Activated T-cell treated with anti-CD3 and anti-CD28 coated beads, Interleukin-2, amount 50 U/mL, for 24 hours (primary cell): ENCODE data around the gene ISCA2.
A peak's percentile ranks its signal among the peaks of the same experiment; 100 is the strongest.

Experiments
- DNase-seq: peaks from one replicate; pipeline ENCODE4 v3.0.0-alpha.2; 2020
- H3K27ac Mint-ChIP-seq: 2 replicates; pipeline ENCODE4 v1.8.0; 2020; ENCODE audit warnings: mild to moderate bottlenecking, mixed read lengths
- H3K27me3 Mint-ChIP-seq: 2 replicates; pipeline ENCODE4 v1.8.0; 2020; ENCODE audit warnings: mixed read lengths
- H3K36me3 Mint-ChIP-seq: 2 replicates; pipeline ENCODE4 v1.8.0; 2020; ENCODE audit warnings: low read depth, mixed read lengths
- H3K4me1 Mint-ChIP-seq: 2 replicates; pipeline ENCODE4 v1.8.0; 2020; ENCODE audit warnings: low read depth, mixed read lengths
- H3K4me3 Mint-ChIP-seq: 2 replicates; pipeline ENCODE4 v1.8.0; 2020; ENCODE audit warnings: mild to moderate bottlenecking, moderate library complexity, mixed read lengths
- H3K9me3 Mint-ChIP-seq: 2 replicates; pipeline ENCODE4 v1.8.0; 2020; ENCODE audit warnings: mixed read lengths

The ISCA2 gene

GRCh38 chr14:74508844-74509428 lies 15.4 kb downstream of the ISCA2 start:
- H3K27me3 Mint-ChIP-seq, result peaks cover 17% of the 10 kb centered on the region
- DNase-seq, result no peak
- no peaks in the 10 kb centered on the region for H3K4me1 Mint-ChIP-seq
- no peaks in the 10 kb centered on the region for H3K9me3 Mint-ChIP-seq
- H3K4me3 Mint-ChIP-seq, result no peak overlapping the region
- H3K27ac Mint-ChIP-seq, result no peak overlapping the region
- no peaks in the 10 kb centered on the region for H3K36me3 Mint-ChIP-seq

- no peak overlapping the region for H3K4me3 Mint-ChIP-seq
- no peak overlapping the region for H3K27ac Mint-ChIP-seq
- no peak for DNase-seq
- H3K27me3 Mint-ChIP-seq, result peaks cover 24% of the 10 kb centered on the region
- H3K36me3 Mint-ChIP-seq, result no peaks in the 10 kb centered on the region
- H3K4me1 Mint-ChIP-seq, result peaks cover 5% of the 10 kb centered on the region
- no peaks in the 10 kb centered on the region for H3K9me3 Mint-ChIP-seq
These were observed 16.1 kb downstream of the ISCA2 start for GRCh38 chr14:74509587-74510222.

- Mint-ChIP-seq H3K4me1 (peaks cover 8% of the 10 kb centered on the region), H3K27ac (no peak overlapping the region), H3K36me3 (no peaks in the 10 kb centered on the region), H3K9me3 (no peaks in the 10 kb centered on the region), H3K4me3 (no peak overlapping the region), H3K27me3 (peaks cover 26% of the 10 kb centered on the region)
- DNase-seq, result no peak
These were observed 16.8 kb downstream of the ISCA2 start for GRCh38 chr14:74510223-74510931.

- Mint-ChIP-seq H3K4me1 (peaks cover 8% of the 10 kb centered on the region), H3K27me3 (peaks cover 32% of the 10 kb centered on the region), H3K4me3 (no peak overlapping the region), H3K27ac (no peak overlapping the region), H3K36me3 (no peaks in the 10 kb centered on the region), H3K9me3 (no peaks in the 10 kb centered on the region)
- DNase-seq, result no peak
These were observed 17.4 kb downstream of the ISCA2 start for GRCh38 chr14:74510959-74511409.

GRCh38 chr14:74511966-74512830 lies 18.6 kb downstream of the ISCA2 start:
- H3K27ac Mint-ChIP-seq, result no peak overlapping the region

GRCh38 chr14:74514471-74514941 lies 20.9 kb downstream of the ISCA2 start:
- Mint-ChIP-seq H3K27me3 (peaks cover 33% of the 10 kb centered on the region), H3K9me3 (no peaks in the 10 kb centered on the region), H3K4me3 (peak overlapping the region; percentile 6), H3K36me3 (no peaks in the 10 kb centered on the region), H3K27ac (no peak overlapping the region), H3K4me1 (peaks cover 8% of the 10 kb centered on the region)
- no peak for DNase-seq

More at GRCh38 chr14:74511966-74512830, 18.6 kb downstream of the ISCA2 start:
- Mint-ChIP-seq H3K9me3 (no peaks in the 10 kb centered on the region), H3K27me3 (peaks cover 33% of the 10 kb centered on the region), H3K4me3 (no peak overlapping the region), H3K4me1 (peaks cover 8% of the 10 kb centered on the region), H3K36me3 (no peaks in the 10 kb centered on the region)
- DNase-seq, result no peak

- no peak for DNase-seq
- H3K9me3 Mint-ChIP-seq, result no peaks in the 10 kb centered on the region
- H3K4me3 Mint-ChIP-seq, result no peak overlapping the region
- H3K4me1 Mint-ChIP-seq, result peaks cover 8% of the 10 kb centered on the region
- H3K27ac Mint-ChIP-seq, result no peak overlapping the region
- peaks cover 33% of the 10 kb centered on the region for H3K27me3 Mint-ChIP-seq
- no peaks in the 10 kb centered on the region for H3K36me3 Mint-ChIP-seq
These were observed 22.4 kb downstream of the ISCA2 start for GRCh38 chr14:74515891-74516412.

- Mint-ChIP-seq H3K27me3 (peaks cover 33% of the 10 kb centered on the region), H3K36me3 (no peaks in the 10 kb centered on the region)
These were observed 23.0 kb downstream of the ISCA2 start for GRCh38 chr14:74516451-74517160.

GRCh38 chr14:74517731-74518130 lies 24.2 kb downstream of the ISCA2 start:
- H3K4me1 Mint-ChIP-seq, result peaks cover 8% of the 10 kb centered on the region
- peaks cover 25% of the 10 kb centered on the region for H3K27me3 Mint-ChIP-seq
- no peak for DNase-seq
- H3K4me3 Mint-ChIP-seq, result no peak overlapping the region
- no peaks in the 10 kb centered on the region for H3K9me3 Mint-ChIP-seq
- H3K27ac Mint-ChIP-seq, result no peak overlapping the region
- H3K36me3 Mint-ChIP-seq, result no peaks in the 10 kb centered on the region

More at GRCh38 chr14:74516451-74517160, 23.0 kb downstream of the ISCA2 start:
- Mint-ChIP-seq H3K27ac (no peak overlapping the region), H3K9me3 (no peaks in the 10 kb centered on the region), H3K4me1 (peaks cover 8% of the 10 kb centered on the region), H3K4me3 (no peak overlapping the region)
- no peak for DNase-seq

GRCh38 chr14:74518221-74518620 lies 24.7 kb downstream of the ISCA2 start:
- Mint-ChIP-seq H3K9me3 (no peaks in the 10 kb centered on the region), H3K4me3 (no peak overlapping the region), H3K27me3 (peaks cover 20% of the 10 kb centered on the region), H3K27ac (no peak overlapping the region), H3K36me3 (no peaks in the 10 kb centered on the region), H3K4me1 (peaks cover 8% of the 10 kb centered on the region)
- no peak for DNase-seq

- Mint-ChIP-seq H3K27me3 (peaks cover 12% of the 10 kb centered on the region), H3K27ac (no peak overlapping the region), H3K4me1 (peaks cover 5% of the 10 kb centered on the region), H3K4me3 (no peak overlapping the region), H3K36me3 (no peaks in the 10 kb centered on the region), H3K9me3 (no peaks in the 10 kb centered on the region)
- no peak for DNase-seq
These were observed 25.9 kb downstream of the ISCA2 start for GRCh38 chr14:74519316-74520074.

- Mint-ChIP-seq H3K27me3 (peaks cover 2% of the 10 kb centered on the region), H3K9me3 (no peaks in the 10 kb centered on the region), H3K4me1 (no peaks in the 10 kb centered on the region), H3K36me3 (no peaks in the 10 kb centered on the region), H3K4me3 (no peak overlapping the region), H3K27ac (no peak overlapping the region)
- DNase-seq, result no peak
These were observed 28.2 kb downstream of the ISCA2 start for GRCh38 chr14:74521756-74522155.

GRCh38 chr14:74522740-74523139 lies 29.2 kb downstream of the ISCA2 start:
- Mint-ChIP-seq H3K9me3 (no peaks in the 10 kb centered on the region), H3K36me3 (no peaks in the 10 kb centered on the region), H3K4me1 (no peaks in the 10 kb centered on the region), H3K27ac (no peak overlapping the region), H3K4me3 (no peak overlapping the region), H3K27me3 (peaks cover 2% of the 10 kb centered on the region)
- no peak for DNase-seq
